Ascending aorta (tissue), 2 donors: ENCODE measurements around the gene RANBP9. TPM values are rescaled to one million over a fixed set of nuclear protein-coding genes. Genes with fewer than 3 reads are reported as not detected.
A peak's percentile ranks its signal among the peaks of the same experiment; 100 is the strongest.

ENCODE experiments used
- DNase-seq, 2 donors: peaks; one replicate each; pipeline ENCODE4 v3.0.0-alpha.2; 2019; ENCODE audit warnings: low spot score in 2 of 2
- H3K27ac ChIP-seq, 2 donors: fragments of 200-600 bp; sonication (generic); one replicate each; pipeline ENCODE4 v1.5.1; 2016 to 2017; ENCODE audit warnings: mild to moderate bottlenecking in 1 of 2
- H3K27me3 ChIP-seq: fragments of 200-600 bp; sonication (generic); one replicate; pipeline ENCODE4 v1.5.1; 2017
- H3K36me3 ChIP-seq, 2 donors: fragments of 200-600 bp; sonication (generic); one replicate each; pipeline ENCODE4 v1.5.1; 2016
- H3K4me1 ChIP-seq, 2 donors: fragments of 200-600 bp; sonication (generic); one replicate each; pipeline ENCODE4 v1.5.1; 2016 to 2017; ENCODE audit warnings: mild to moderate bottlenecking in 1 of 2
- H3K4me3 ChIP-seq, 2 donors: fragments of 200-600 bp; sonication (generic); one replicate each; pipeline ENCODE4 v1.5.1; 2016 to 2017; ENCODE audit warnings: mild to moderate bottlenecking in 1 of 2
- H3K9me3 ChIP-seq, 2 donors: fragments of 200-600 bp; sonication (generic); one replicate each; pipeline ENCODE4 v1.5.1; 2016
- intact Hi-C: fragments of 100-400 bp; cut with DNase I; formaldehyde crosslinking; loops from one replicate; pipeline ENCODE4 v1.15.1; 2023
- total RNA-seq: library from RNA; depleted of rRNA; stranded (reverse); fragments of >200 nt; gene quantifications from one replicate; pipeline ENCODE4 v1.1.0, GENCODE V29; 2016
- TF ChIP-seq, protein P1 (sequence below), 3 experiments: fragments of 200-600 bp in 2 of 3; fragments of 450-650 bp in 1 of 3; sonication (generic) in 2 of 3; IDR thresholded peaks; one replicate each; pipeline ENCODE4 v1.5.1; 2016 to 2019; ENCODE audit warnings: antibody characterized with exemption in 3 of 3, mild to moderate bottlenecking in 1 of 3, moderate library complexity in 1 of 3

RANBP9 gene
- total RNA-seq, 1 donor from 2014 or later = 26.3 TPM

DNA sequence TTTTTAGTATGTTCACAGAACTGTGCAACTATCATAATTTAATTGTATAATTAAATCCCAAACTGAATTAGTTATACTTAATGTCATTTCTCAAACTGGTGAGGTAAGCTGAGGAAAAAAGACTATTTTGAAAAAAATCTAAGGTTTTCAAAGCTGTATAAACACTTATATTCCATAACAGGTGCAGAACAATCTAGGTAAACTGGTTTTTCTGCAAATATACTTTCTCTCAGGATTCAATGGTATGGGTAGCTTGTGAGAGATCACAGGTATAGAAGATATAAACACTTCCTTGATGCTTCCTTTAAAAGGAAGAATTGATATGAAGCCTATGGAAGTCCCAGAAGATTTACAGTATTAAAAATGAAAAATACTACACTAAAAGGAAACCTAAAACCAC lies 62.8 kb downstream of the RANBP9 start:
- no peak for DNase-seq
- Histone ChIP-seq H3K4me1 (peaks cover 0 to 3% of the 10 kb centered on the region in 2 donors), H3K36me3 (peaks cover 0 to 20% of the 10 kb centered on the region in 2 donors), H3K27ac (no peak overlapping the region), H3K9me3 (no peaks in the 10 kb centered on the region), H3K27me3 (no peaks in the 10 kb centered on the region), H3K4me3 (no peak overlapping the region)
- TF ChIP-seq, protein P1, sequence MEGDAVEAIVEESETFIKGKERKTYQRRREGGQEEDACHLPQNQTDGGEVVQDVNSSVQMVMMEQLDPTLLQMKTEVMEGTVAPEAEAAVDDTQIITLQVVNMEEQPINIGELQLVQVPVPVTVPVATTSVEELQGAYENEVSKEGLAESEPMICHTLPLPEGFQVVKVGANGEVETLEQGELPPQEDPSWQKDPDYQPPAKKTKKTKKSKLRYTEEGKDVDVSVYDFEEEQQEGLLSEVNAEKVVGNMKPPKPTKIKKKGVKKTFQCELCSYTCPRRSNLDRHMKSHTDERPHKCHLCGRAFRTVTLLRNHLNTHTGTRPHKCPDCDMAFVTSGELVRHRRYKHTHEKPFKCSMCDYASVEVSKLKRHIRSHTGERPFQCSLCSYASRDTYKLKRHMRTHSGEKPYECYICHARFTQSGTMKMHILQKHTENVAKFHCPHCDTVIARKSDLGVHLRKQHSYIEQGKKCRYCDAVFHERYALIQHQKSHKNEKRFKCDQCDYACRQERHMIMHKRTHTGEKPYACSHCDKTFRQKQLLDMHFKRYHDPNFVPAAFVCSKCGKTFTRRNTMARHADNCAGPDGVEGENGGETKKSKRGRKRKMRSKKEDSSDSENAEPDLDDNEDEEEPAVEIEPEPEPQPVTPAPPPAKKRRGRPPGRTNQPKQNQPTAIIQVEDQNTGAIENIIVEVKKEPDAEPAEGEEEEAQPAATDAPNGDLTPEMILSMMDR (IDR thresholded peaks at IDR 0.05) = no peak
- intact Hi-C loops = no loop called here

DNA sequence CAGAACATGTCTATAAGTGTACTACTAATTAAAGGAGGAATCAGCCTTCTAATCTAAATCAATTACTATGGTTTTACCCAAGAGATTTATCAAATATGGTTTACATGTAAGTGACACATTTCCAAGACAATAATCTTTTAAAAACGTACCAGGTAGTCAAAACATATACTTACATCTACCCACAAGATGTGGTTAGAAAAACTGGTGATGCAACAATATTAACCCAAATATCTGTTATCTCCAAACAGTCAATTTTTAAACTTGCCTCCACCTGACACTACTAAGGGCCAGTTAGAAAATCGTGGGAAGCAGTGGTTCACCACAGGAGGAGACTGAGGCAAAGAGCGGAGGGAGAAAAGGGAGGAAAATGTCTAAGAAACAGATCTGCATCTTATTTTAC lies 68.5 kb downstream of the RANBP9 start:
- H3K36me3 ChIP-seq = peaks cover 10 to 39% of the 10 kb centered on the region in 2 donors
- DNase-seq = no peak
- no peaks in the 10 kb centered on the region for H3K27me3 ChIP-seq
- peak overlapping the region; percentile 45 to 67 for H3K27ac ChIP-seq
- intact Hi-C loops = loop anchor here (5.0 kb wide), 1 partner anchor 119 kb away; no protein-coding TSS in a partner anchor
- H3K4me3 ChIP-seq = no peak overlapping the region
- TF ChIP-seq, protein P1 (IDR thresholded peaks at IDR 0.05) = no peak
- no peaks in the 10 kb centered on the region for H3K9me3 ChIP-seq
- peaks cover 0 to 17% of the 10 kb centered on the region in 2 donors for H3K4me1 ChIP-seq

- H3K36me3 ChIP-seq = peaks cover 10 to 52% of the 10 kb centered on the region in 2 donors
Measured at GRCh38 chr6:13641315-13641714, 70.3 kb downstream of the RANBP9 start.

DNA sequence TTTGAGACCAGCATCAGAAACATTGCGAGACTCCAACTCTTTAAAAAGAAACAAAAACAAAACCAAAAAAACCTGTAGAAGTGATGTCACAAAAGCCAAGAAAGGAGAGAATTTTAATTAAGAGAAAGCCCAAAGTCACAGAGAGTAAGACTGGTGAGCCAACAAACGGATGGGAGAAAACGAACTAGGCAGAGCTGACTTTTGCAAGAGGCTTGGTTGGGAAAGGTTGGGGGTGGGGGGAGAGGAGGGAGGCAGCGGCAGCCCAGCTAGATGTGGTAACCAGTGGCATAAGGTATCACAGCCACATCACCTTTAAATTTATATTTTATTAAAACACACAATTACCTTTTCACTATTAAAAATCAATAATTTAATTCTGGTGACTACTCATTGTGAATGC lies 73.0 kb downstream of the RANBP9 start:
- TF ChIP-seq, protein P1 (IDR thresholded peaks at IDR 0.05) = no peak
- Histone ChIP-seq H3K4me1 (peaks cover 0 to 17% of the 10 kb centered on the region in 2 donors), H3K27me3 (no peaks in the 10 kb centered on the region), H3K27ac (peak overlapping the region; percentile 17 to 71), H3K9me3 (no peaks in the 10 kb centered on the region), H3K36me3 (peaks cover 10 to 44% of the 10 kb centered on the region in 2 donors), H3K4me3 (no peak overlapping the region)
- no peak for DNase-seq
- intact Hi-C loops = no loop called here

More at GRCh38 chr6:13641315-13641714, 70.3 kb downstream of the RANBP9 start:
- H3K27ac ChIP-seq = peak overlapping the region; percentile 73 to 81
- no peak for DNase-seq
- H3K4me1 ChIP-seq = peaks cover 0 to 17% of the 10 kb centered on the region in 2 donors
- TF ChIP-seq, protein P1 (IDR thresholded peaks at IDR 0.05) = no peak
- H3K9me3 ChIP-seq = no peaks in the 10 kb centered on the region
- H3K4me3 ChIP-seq = no peak overlapping the region
- intact Hi-C loops = loop anchor here (2.0 to 5.0 kb wide), 2 partner anchors 69 to 121 kb away; partner anchors contain the start of gene RANBP9
- no peaks in the 10 kb centered on the region for H3K27me3 ChIP-seq

DNA sequence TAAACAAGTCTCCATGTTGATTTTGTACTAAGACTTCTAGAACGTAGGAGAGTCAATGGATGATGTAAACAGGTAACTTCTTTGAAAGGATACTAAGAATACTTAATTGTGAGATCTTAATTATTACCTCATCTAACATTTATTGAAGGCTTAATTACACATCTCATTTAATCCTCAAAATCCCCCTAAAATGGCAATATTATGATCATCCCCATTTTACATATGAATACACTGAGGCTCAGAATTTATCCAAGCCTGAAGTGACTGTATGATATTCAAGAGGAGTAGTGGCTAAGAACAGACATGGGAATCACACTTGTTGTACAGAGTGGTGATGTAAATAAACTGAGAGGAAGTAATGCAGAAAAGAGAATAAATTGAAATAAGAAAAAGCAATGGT lies 73.6 kb downstream of the RANBP9 start:
- H3K4me3 ChIP-seq = no peak overlapping the region
- no peak overlapping the region for H3K27ac ChIP-seq
- H3K36me3 ChIP-seq = peaks cover 10 to 39% of the 10 kb centered on the region in 2 donors
- intact Hi-C loops = no loop called here
- no peaks in the 10 kb centered on the region for H3K27me3 ChIP-seq
- DNase-seq = no peak
- TF ChIP-seq, protein P1 (IDR thresholded peaks at IDR 0.05) = no peak
- no peaks in the 10 kb centered on the region for H3K9me3 ChIP-seq
- H3K4me1 ChIP-seq = peaks cover 0 to 17% of the 10 kb centered on the region in 2 donors
